ENCODE measurements around the gene LYRM1. TPM values are rescaled to one million over a fixed set of nuclear protein-coding genes. Genes with fewer than 3 reads are reported as not detected.
A peak's percentile ranks its signal among the peaks of the same experiment; 100 is the strongest.

Gene LYRM1
- total RNA-seq, 2 donors from 2014 or later = 13.1 to 16.8 TPM

DNA sequence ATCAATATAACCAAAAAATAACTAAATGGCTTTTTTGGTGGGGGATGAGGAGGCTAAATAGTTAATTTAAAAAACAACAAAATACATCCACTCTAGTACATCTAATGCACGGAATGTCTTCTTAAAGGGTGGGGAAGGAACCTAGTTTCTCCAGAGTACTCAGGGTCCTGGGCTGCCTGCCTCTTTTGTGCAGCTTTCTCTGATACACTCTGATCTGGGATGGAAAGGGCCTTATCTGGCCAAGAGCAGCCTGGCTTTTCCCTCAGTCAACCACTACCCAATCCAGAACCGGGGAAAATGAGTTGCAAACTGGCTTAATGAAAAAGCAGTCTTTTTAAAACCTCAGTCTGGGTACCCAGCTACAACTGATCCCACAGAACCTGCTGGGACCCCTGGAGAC is 43.3 kb upstream of the LYRM1 start:
- Histone ChIP-seq H3K27me3 (ENCODE audit: control insufficient read depth, insufficient read depth, low read length, poor library complexity, severe bottlenecking) (no peaks in the 10 kb centered on the region), H3K9ac (ENCODE audit: extremely low read depth, low read length, poor library complexity, severe bottlenecking) (no peak overlapping the region), H3K4me1 (ENCODE audit: control insufficient read depth, insufficient read depth, low read length) (no peaks in the 10 kb centered on the region), H3K27ac (ENCODE audit: low read depth, low read length) (no peak overlapping the region), H3K36me3 (ENCODE audit: control insufficient read depth, insufficient read depth, low read length) (peaks cover 42% of the 10 kb centered on the region), H3K4me3 (ENCODE audit: low read length) (no peak overlapping the region), H3K9me3 (ENCODE audit: control insufficient read depth, low read length) (no peaks in the 10 kb centered on the region)
- H3K4me3 Mint-ChIP-seq = no peak overlapping the region
- H3K9me3 Mint-ChIP-seq = no peaks in the 10 kb centered on the region
- no peak overlapping the region for H3K27ac Mint-ChIP-seq
- no peaks in the 10 kb centered on the region for H3K27me3 Mint-ChIP-seq (ENCODE audit: insufficient read depth)
- 96% methylated on average over 2 of the region's 2 CpGs; no CpG with 5 or more reads in 1 of the 2 experiments for WGBS, 2 experiments (ENCODE audit: insufficient coverage in 1 of 2, insufficient read length in 1 of 2)
- DNase-seq = no peak
- no peak for TF ChIP-seq CTCF (conservative IDR thresholded peaks at IDR 0.05)
- peaks cover 31% of the 10 kb centered on the region for H3K36me3 Mint-ChIP-seq (ENCODE audit: low read depth)
- H3K4me1 Mint-ChIP-seq = peaks cover 9% of the 10 kb centered on the region

GRCh38 chr16:20859229-20859628 is 41.3 kb upstream of the LYRM1 start:
- Histone ChIP-seq H3K9me3 (ENCODE audit: control insufficient read depth, low read length) (no peaks in the 10 kb centered on the region), H3K27ac (ENCODE audit: low read depth, low read length) (no peak overlapping the region), H3K4me3 (ENCODE audit: low read length) (no peak overlapping the region), H3K36me3 (ENCODE audit: control insufficient read depth, insufficient read depth, low read length) (peaks cover 42% of the 10 kb centered on the region), H3K27me3 (ENCODE audit: control insufficient read depth, insufficient read depth, low read length, poor library complexity, severe bottlenecking) (no peaks in the 10 kb centered on the region), H3K9ac (ENCODE audit: extremely low read depth, low read length, poor library complexity, severe bottlenecking) (no peak overlapping the region), H3K4me1 (ENCODE audit: control insufficient read depth, insufficient read depth, low read length) (no peaks in the 10 kb centered on the region)
- no peaks in the 10 kb centered on the region for H3K9me3 Mint-ChIP-seq
- no peak overlapping the region for H3K4me3 Mint-ChIP-seq
- no peak for DNase-seq
- H3K27me3 Mint-ChIP-seq (ENCODE audit: insufficient read depth) = no peaks in the 10 kb centered on the region
- peaks cover 9% of the 10 kb centered on the region for H3K4me1 Mint-ChIP-seq
- no peak for TF ChIP-seq CTCF (conservative IDR thresholded peaks at IDR 0.05)
- 85 to 100% methylated on average over 2 to 3 of the region's 3 CpGs for WGBS, 2 experiments (ENCODE audit: insufficient coverage in 1 of 2, insufficient read length in 1 of 2)
- H3K27ac Mint-ChIP-seq = peak overlapping the region; percentile 21
- H3K36me3 Mint-ChIP-seq (ENCODE audit: low read depth) = peaks cover 37% of the 10 kb centered on the region

DNA sequence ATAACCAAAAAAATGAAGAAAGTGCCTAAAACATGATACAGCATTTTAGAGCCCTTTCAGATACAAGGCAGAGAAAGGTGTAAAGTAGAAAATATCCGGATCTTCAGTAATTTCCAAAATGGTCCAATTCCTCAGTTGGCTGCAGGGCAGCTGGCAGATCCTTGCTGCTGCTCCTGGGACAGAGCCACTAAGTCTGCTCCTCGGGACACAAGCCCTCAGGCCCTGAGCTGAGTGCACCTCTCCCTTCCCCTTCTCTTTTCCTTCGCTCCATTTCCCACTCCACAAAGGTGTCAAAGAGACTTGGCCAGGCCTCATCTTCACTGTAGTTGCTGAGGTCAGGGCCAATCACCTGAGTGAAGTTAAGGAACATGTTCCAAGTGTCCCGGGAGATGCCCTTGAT is 40.9 kb upstream of the LYRM1 start:
- no peak overlapping the region for H3K4me3 Mint-ChIP-seq
- no peak overlapping the region for H3K4me3 ChIP-seq (ENCODE audit: low read length)
- WGBS, 2 experiments (ENCODE audit: insufficient coverage in 1 of 2, insufficient read length in 1 of 2) = 89 to 100% methylated on average over 1 to 4 of the region's 4 CpGs
- no peak overlapping the region for H3K9ac ChIP-seq (ENCODE audit: extremely low read depth, low read length, poor library complexity, severe bottlenecking)
- H3K36me3 ChIP-seq (ENCODE audit: control insufficient read depth, insufficient read depth, low read length) = peaks cover 38% of the 10 kb centered on the region
- no peak for DNase-seq
- no peaks in the 10 kb centered on the region for H3K4me1 ChIP-seq (ENCODE audit: control insufficient read depth, insufficient read depth, low read length)
- H3K4me1 Mint-ChIP-seq = peaks cover 9% of the 10 kb centered on the region
- peak overlapping the region; percentile 21 for H3K27ac Mint-ChIP-seq
- H3K9me3 ChIP-seq (ENCODE audit: control insufficient read depth, low read length) = no peaks in the 10 kb centered on the region
- H3K27me3 ChIP-seq (ENCODE audit: control insufficient read depth, insufficient read depth, low read length, poor library complexity, severe bottlenecking) = no peaks in the 10 kb centered on the region
- H3K27ac ChIP-seq (ENCODE audit: low read depth, low read length) = no peak overlapping the region
- H3K9me3 Mint-ChIP-seq = no peaks in the 10 kb centered on the region
- TF ChIP-seq CTCF (conservative IDR thresholded peaks at IDR 0.05) = no peak
- H3K27me3 Mint-ChIP-seq (ENCODE audit: insufficient read depth) = no peaks in the 10 kb centered on the region
- peaks cover 40% of the 10 kb centered on the region for H3K36me3 Mint-ChIP-seq (ENCODE audit: low read depth)

Data from endodermal cell (in vitro differentiated cells).